ENCODE measurements around the gene DAGLB.
"Not testable (repeated sequence)": the region's sequence is repeated elsewhere in the genome, so short reads cannot be mapped to it uniquely, and the experiment has no call there.

Gene DAGLB

GRCh38 chr7:6398943-6399342 lies 48.8 kb downstream of the DAGLB start:
- ChIA-PET POLR2A (interaction anchor here (0.8 kb wide), 1 partner anchor 25 kb away, joined by 3 read pairs; no protein-coding TSS in a partner anchor), CTCF (interaction anchor here (0.6 kb wide), 1 partner anchor 36 kb away, joined by 3 read pairs; no protein-coding TSS in a partner anchor)
- no peak for DNase-seq (ENCODE audit: extremely low spot score)
- TF ChIP-seq TARDBP (IDR thresholded peaks at IDR 0.05) (no peak), BHLHE40 (IDR thresholded peaks at IDR 0.05; ENCODE audit: borderline replicate concordance) (no peak)

- POLR2A ChIA-PET; DNase-seq (ENCODE audit: extremely low spot score); CTCF ChIA-PET: not testable (repeated sequence)
These were observed 49.8 kb downstream of the DAGLB start for GRCh38 chr7:6397759-6398495.

- no peak for DNase-seq (ENCODE audit: extremely low spot score)
- CTCF ChIA-PET, result no interaction called here
- POLR2A ChIA-PET, result no interaction called here
- TF ChIP-seq ELF4 (IDR thresholded peaks at IDR 0.05) (no peak), PKNOX1 (IDR thresholded peaks at IDR 0.05) (no peak), ARNT (IDR thresholded peaks at IDR 0.05) (no peak), HDGF (IDR thresholded peaks at IDR 0.05; ENCODE audit: borderline replicate concordance) (no peak), SP1 (IDR thresholded peaks at IDR 0.05) (no peak), FOXK2 (IDR thresholded peaks at IDR 0.05) (no peak), ZNF384 (IDR thresholded peaks at IDR 0.05) (no peak), SUZ12 (IDR thresholded peaks at IDR 0.05) (no peak), NFRKB (IDR thresholded peaks at IDR 0.05) (no peak), L3MBTL2 (conservative IDR thresholded peaks at IDR 0.05) (no peak), CTBP1 (IDR thresholded peaks at IDR 0.05; ENCODE audit: borderline replicate concordance) (no peak), FOXA1 (IDR thresholded peaks at IDR 0.05) (no peak), TARDBP (IDR thresholded peaks at IDR 0.05) (no peak), FOXM1 (IDR thresholded peaks at IDR 0.05; ENCODE audit: borderline replicate concordance) (no peak), BHLHE40 (IDR thresholded peaks at IDR 0.05; ENCODE audit: borderline replicate concordance) (no peak), LEF1 (IDR thresholded peaks at IDR 0.05; ENCODE audit: borderline replicate concordance) (no peak)
These were observed 51.7 kb downstream of the DAGLB start for GRCh38 chr7:6395898-6396595.

GRCh38 chr7:6394114-6394513 lies 53.6 kb downstream of the DAGLB start:
- POLR2A ChIA-PET, result no interaction called here
- DNase-seq (ENCODE audit: extremely low spot score), result no peak
- CTCF ChIA-PET, result no interaction called here
- TF ChIP-seq ELF4 (IDR thresholded peaks at IDR 0.05), result no peak

GRCh38 chr7:6393667-6394056 lies 54.1 kb downstream of the DAGLB start:
- CTCF ChIA-PET, result no interaction called here
- TF ChIP-seq L3MBTL2 (conservative IDR thresholded peaks at IDR 0.05), result no peak
- TF ChIP-seq SP1 (IDR thresholded peaks at IDR 0.05), result no peak
- no peak for TF ChIP-seq TARDBP (IDR thresholded peaks at IDR 0.05)
- TF ChIP-seq PKNOX1 (IDR thresholded peaks at IDR 0.05), result no peak
- TF ChIP-seq FOXK2 (IDR thresholded peaks at IDR 0.05), result no peak
- TF ChIP-seq FOXM1 (IDR thresholded peaks at IDR 0.05; ENCODE audit: borderline replicate concordance), result no peak
- TF ChIP-seq LEF1 (IDR thresholded peaks at IDR 0.05; ENCODE audit: borderline replicate concordance), result no peak
- TF ChIP-seq FOXA1 (IDR thresholded peaks at IDR 0.05), result no peak
- TF ChIP-seq ZNF384 (IDR thresholded peaks at IDR 0.05), result no peak
- no peak for DNase-seq (ENCODE audit: extremely low spot score)
- POLR2A ChIA-PET, result no interaction called here

- TF ChIP-seq LEF1 (IDR thresholded peaks at IDR 0.05; ENCODE audit: borderline replicate concordance) (no peak), FOXM1 (IDR thresholded peaks at IDR 0.05; ENCODE audit: borderline replicate concordance) (no peak), SUZ12 (IDR thresholded peaks at IDR 0.05) (no peak), HDGF (IDR thresholded peaks at IDR 0.05; ENCODE audit: borderline replicate concordance) (no peak), BHLHE40 (IDR thresholded peaks at IDR 0.05; ENCODE audit: borderline replicate concordance) (no peak), NFRKB (IDR thresholded peaks at IDR 0.05) (no peak), TARDBP (IDR thresholded peaks at IDR 0.05) (no peak), FOXA1 (IDR thresholded peaks at IDR 0.05) (no peak), FOXK2 (IDR thresholded peaks at IDR 0.05) (no peak), ZNF384 (IDR thresholded peaks at IDR 0.05) (no peak), ELF4 (IDR thresholded peaks at IDR 0.05) (no peak), SP1 (IDR thresholded peaks at IDR 0.05) (no peak), CTBP1 (IDR thresholded peaks at IDR 0.05; ENCODE audit: borderline replicate concordance) (no peak), L3MBTL2 (conservative IDR thresholded peaks at IDR 0.05) (no peak)
- ChIA-PET CTCF (no interaction called here), POLR2A (no interaction called here)
- DNase-seq (ENCODE audit: extremely low spot score), result no peak
These were observed 54.8 kb downstream of the DAGLB start for GRCh38 chr7:6392712-6393666.

GRCh38 chr7:6389728-6390127 lies 58.0 kb downstream of the DAGLB start:
- no peak for DNase-seq (ENCODE audit: extremely low spot score)
- ChIA-PET POLR2A (no interaction called here), CTCF (no interaction called here)
- TF ChIP-seq ZNF384 (IDR thresholded peaks at IDR 0.05), result no peak
- TF ChIP-seq ELF4 (IDR thresholded peaks at IDR 0.05), result no peak
- no peak for TF ChIP-seq TARDBP (IDR thresholded peaks at IDR 0.05)
- no peak for TF ChIP-seq LEF1 (IDR thresholded peaks at IDR 0.05; ENCODE audit: borderline replicate concordance)
- TF ChIP-seq NFRKB (IDR thresholded peaks at IDR 0.05), result no peak
- no peak for TF ChIP-seq CTBP1 (IDR thresholded peaks at IDR 0.05; ENCODE audit: borderline replicate concordance)

All from HEK293T (cell line).